Vagina (tissue), 2 donors: ENCODE data around the gene SLC8A1. TPM values are rescaled to one million over a fixed set of nuclear protein-coding genes. Genes with fewer than 3 reads are reported as not detected.

Experiments used
- DNase-seq, 2 donors: peaks; one replicate each; pipeline ENCODE4 v3.0.0-alpha.2; 2017; ENCODE audit errors: extremely low spot score in 2 of 2
- H3K27ac ChIP-seq: fragments of 200-600 bp; sonication (generic); one replicate; pipeline ENCODE4 v1.5.1; 2019
- H3K27me3 ChIP-seq: fragments of 200-600 bp; sonication (generic); one replicate; pipeline ENCODE4 v1.5.1; 2019
- H3K36me3 ChIP-seq, 2 donors: fragments of 200-600 bp; sonication (generic); one replicate each; pipeline ENCODE4 v1.5.1; 2017 to 2019
- H3K4me1 ChIP-seq: fragments of 200-600 bp; sonication (generic); one replicate; pipeline ENCODE4 v1.5.1; 2019
- H3K4me3 ChIP-seq, 2 donors: fragments of 200-600 bp; sonication (generic); 1 replicate in 1 of 2; 2 replicates in 1 of 2; pipeline ENCODE4 v1.5.1; 2016 to 2019
- H3K9me3 ChIP-seq: fragments of 200-600 bp; sonication (generic); one replicate; pipeline ENCODE4 v1.5.1; 2019
- CTCF ChIP-seq, 3 experiments: fragments of 450-650 bp in 2 of 3; fragments of 200-600 bp in 1 of 3; sonication (generic) in 1 of 3; IDR thresholded peaks; one replicate each; pipeline ENCODE4 v1.5.1; 2017 to 2019; ENCODE audit warnings: antibody characterized with exemption in 3 of 3, mild to moderate bottlenecking in 2 of 3, moderate library complexity in 2 of 3
- POLR2A ChIP-seq, 2 donors: fragments of 450-650 bp; IDR thresholded peaks; one replicate each; pipeline ENCODE4 v1.6.1; 2017; ENCODE audit warnings: antibody characterized with exemption in 2 of 2, mild to moderate bottlenecking in 2 of 2, moderate library complexity in 2 of 2
- POLR2AphosphoS5 ChIP-seq, 2 donors: sonication (generic); formaldehyde crosslinking; IDR thresholded peaks; one replicate each; pipeline ENCODE4 v1.9.0; 2017; ENCODE audit warnings: antibody characterized with exemption in 2 of 2, mild to moderate bottlenecking in 2 of 2, low read depth in 1 of 2; ENCODE audit not compliant: insufficient read depth in 1 of 2
- intact Hi-C: fragments of 100-400 bp; cut with DNase I; formaldehyde crosslinking; loops from one replicate; pipeline ENCODE4 v1.15.1; 2023
- total RNA-seq: library from RNA; depleted of rRNA; stranded (reverse); fragments of >200 nt; gene quantifications from one replicate; pipeline ENCODE4 v1.2.3, GENCODE V29; 2016

The SLC8A1 gene
- total RNA-seq, 1 donor from 2014 or later: 40.8 TPM

DNA sequence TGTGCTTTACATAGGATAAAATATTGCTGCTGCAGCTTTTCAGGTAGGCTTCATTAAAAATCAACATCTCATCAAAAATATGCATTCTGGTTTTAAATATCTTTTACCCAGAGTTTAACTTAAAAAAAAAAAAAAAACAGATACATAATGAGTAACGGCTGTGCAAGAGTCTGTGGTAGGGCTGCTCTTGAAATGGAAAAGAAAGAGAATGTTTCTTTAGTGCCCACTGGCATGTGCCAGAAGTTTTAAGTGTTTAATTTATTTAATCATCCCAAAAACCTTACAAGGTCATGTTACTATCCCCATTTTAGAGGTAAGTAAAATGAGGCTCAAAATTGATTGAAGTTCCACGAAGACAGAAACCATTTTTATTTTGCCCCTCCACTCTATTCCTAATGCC lies 92.1 kb downstream of the SLC8A1 start:
- intact Hi-C loops: no loop called here
- H3K27ac ChIP-seq: no peak overlapping the region
- no peak overlapping the region for H3K4me3 ChIP-seq
- H3K36me3 ChIP-seq: no peaks in the 10 kb centered on the region
- peaks cover 12% of the 10 kb centered on the region for H3K4me1 ChIP-seq
- TF ChIP-seq POLR2AphosphoS5 (IDR thresholded peaks at IDR 0.05; ENCODE audit: insufficient read depth in 1 of 2, low read depth in 1 of 2): no peak
- TF ChIP-seq CTCF (IDR thresholded peaks at IDR 0.05): no peak
- TF ChIP-seq POLR2A (IDR thresholded peaks at IDR 0.05): no peak
- H3K27me3 ChIP-seq: no peaks in the 10 kb centered on the region
- H3K9me3 ChIP-seq: no peaks in the 10 kb centered on the region
- DNase-seq: no peak

DNA sequence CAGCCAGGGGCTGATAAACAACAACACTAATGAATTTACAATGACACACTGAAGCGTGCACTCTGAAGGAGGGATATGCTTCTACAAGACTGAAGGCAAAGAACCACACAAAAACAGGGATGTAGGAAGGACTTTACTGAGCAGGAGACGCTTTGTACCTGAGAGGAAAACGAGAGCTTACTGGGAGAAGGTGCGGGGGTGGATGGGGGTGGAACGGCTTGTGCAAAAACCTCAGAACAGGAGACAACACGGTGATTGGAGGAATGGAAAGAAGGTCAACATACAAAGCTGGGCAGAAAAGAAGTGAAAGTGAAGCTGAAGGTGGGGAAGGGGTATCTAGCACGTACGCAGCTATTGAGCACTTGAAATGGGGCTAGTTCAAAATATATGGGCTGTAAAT lies 93.1 kb downstream of the SLC8A1 start:
- no peak overlapping the region for H3K27ac ChIP-seq

DNA sequence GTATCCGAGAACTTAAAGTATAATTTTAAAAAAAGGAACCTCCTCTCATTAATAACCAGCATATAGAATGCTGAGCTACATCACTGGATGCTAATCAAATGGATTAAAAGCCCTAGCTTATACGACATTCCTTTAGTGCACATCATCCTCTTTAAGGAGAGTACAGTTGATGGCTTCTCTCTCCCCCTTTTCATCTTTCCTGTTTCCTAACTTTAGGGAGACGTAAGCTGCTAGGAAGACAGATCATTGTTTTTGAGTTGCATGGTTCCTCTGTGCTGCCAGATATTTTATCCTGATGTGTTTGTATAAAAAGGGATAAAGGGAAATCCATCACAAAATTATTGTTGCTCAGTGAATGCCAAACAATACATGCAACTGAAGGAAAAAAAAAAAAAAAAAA lies 94.2 kb downstream of the SLC8A1 start:
- Histone ChIP-seq H3K9me3 (no peaks in the 10 kb centered on the region), H3K4me3 (no peak overlapping the region), H3K36me3 (no peaks in the 10 kb centered on the region), H3K27ac (no peak overlapping the region), H3K27me3 (no peaks in the 10 kb centered on the region), H3K4me1 (peaks cover 5% of the 10 kb centered on the region)
- intact Hi-C loops: no loop called here
- TF ChIP-seq POLR2A (IDR thresholded peaks at IDR 0.05) (no peak), CTCF (IDR thresholded peaks at IDR 0.05) (no peak), POLR2AphosphoS5 (IDR thresholded peaks at IDR 0.05; ENCODE audit: insufficient read depth in 1 of 2, low read depth in 1 of 2) (no peak)
- no peak for DNase-seq

More for the DNA sequence above, 93.1 kb downstream of the SLC8A1 start:
- Histone ChIP-seq H3K4me1 (peaks cover 10% of the 10 kb centered on the region), H3K9me3 (no peaks in the 10 kb centered on the region), H3K36me3 (no peaks in the 10 kb centered on the region), H3K4me3 (no peak overlapping the region), H3K27me3 (no peaks in the 10 kb centered on the region)
- DNase-seq: no peak
- no peak for TF ChIP-seq POLR2AphosphoS5 (IDR thresholded peaks at IDR 0.05; ENCODE audit: insufficient read depth in 1 of 2, low read depth in 1 of 2)
- TF ChIP-seq CTCF (IDR thresholded peaks at IDR 0.05): no peak
- TF ChIP-seq POLR2A (IDR thresholded peaks at IDR 0.05): no peak
- intact Hi-C loops: no loop called here

DNA sequence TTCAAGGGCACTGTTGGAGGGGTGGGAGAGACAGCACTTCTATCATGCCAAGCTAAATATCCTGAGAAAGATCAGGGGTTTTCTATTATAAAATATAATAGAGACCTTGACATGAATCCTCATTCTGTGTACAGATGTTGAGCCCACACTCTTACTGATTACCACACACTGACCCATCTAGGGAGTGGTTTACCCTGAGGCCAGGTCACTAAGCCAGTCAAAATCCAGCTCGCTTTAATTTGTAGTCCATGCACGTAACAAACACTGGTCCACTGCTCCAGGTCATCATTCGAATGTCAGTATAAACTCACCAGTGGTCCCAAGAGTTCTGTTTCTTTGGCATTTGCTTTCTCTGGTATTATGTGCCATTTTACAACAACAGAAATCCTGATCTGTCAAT lies 96.4 kb downstream of the SLC8A1 start:
- H3K27me3 ChIP-seq: no peaks in the 10 kb centered on the region
- intact Hi-C loops: no loop called here
- H3K4me3 ChIP-seq: no peak overlapping the region
- H3K9me3 ChIP-seq: no peaks in the 10 kb centered on the region
- no peak for DNase-seq
- no peaks in the 10 kb centered on the region for H3K36me3 ChIP-seq
- TF ChIP-seq CTCF (IDR thresholded peaks at IDR 0.05) (no peak), POLR2AphosphoS5 (IDR thresholded peaks at IDR 0.05; ENCODE audit: insufficient read depth in 1 of 2, low read depth in 1 of 2) (no peak), POLR2A (IDR thresholded peaks at IDR 0.05) (no peak)
- H3K27ac ChIP-seq: no peak overlapping the region
- H3K4me1 ChIP-seq: peaks cover 9% of the 10 kb centered on the region

DNA sequence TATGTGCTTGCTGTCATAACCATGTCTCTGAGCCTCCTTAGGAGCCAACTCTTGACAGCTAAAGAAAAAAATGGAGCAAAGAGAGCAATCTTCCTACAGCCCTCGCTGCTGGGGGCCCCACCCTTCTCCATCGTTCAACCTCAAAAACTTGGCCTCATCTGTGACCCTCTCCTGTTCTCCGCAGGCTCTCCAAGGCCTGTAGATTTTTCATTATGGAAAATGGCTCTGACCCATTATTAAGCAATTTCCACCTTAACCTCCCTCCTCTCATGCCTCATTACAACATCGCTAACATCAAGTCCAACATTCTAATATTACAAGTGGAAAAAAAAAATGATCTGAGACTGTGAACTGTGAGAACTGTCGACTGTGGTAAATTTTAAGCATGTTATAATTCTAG lies 98.7 kb downstream of the SLC8A1 start:
- H3K27me3 ChIP-seq: no peaks in the 10 kb centered on the region
- H3K4me1 ChIP-seq: peaks cover 9% of the 10 kb centered on the region
- intact Hi-C loops: no loop called here
- no peak overlapping the region for H3K27ac ChIP-seq
- H3K36me3 ChIP-seq: no peaks in the 10 kb centered on the region
- no peak overlapping the region for H3K4me3 ChIP-seq
- no peaks in the 10 kb centered on the region for H3K9me3 ChIP-seq
- TF ChIP-seq CTCF (IDR thresholded peaks at IDR 0.05) (no peak), POLR2A (IDR thresholded peaks at IDR 0.05) (no peak), POLR2AphosphoS5 (IDR thresholded peaks at IDR 0.05; ENCODE audit: insufficient read depth in 1 of 2, low read depth in 1 of 2) (no peak)
- no peak for DNase-seq
